ENCODE measurements around the gene HMGB3.

Gene HMGB3

GRCh38 chrX:150977411-150978162 is 5.5 kb upstream of the HMGB3 start:
- intact Hi-C loops (cut with DNase I; ENCODE audit: low total_unique reads), result loop anchor here (10.0 kb wide), 1 partner anchor 63 kb away; no protein-coding TSS in a partner anchor

GRCh38 chrX:150980186-150980585 is 2.9 kb upstream of the HMGB3 start:
- H3K4me3 ChIP-seq, result no peak overlapping the region
- no peaks in the 10 kb centered on the region for H3K36me3 ChIP-seq
- H3K27ac ChIP-seq, result no peak overlapping the region
- peaks cover 0 to 5% (median 0%) of the 10 kb centered on the region in 4 donors for H3K4me1 ChIP-seq
- intact Hi-C loops (cut with DNase I; ENCODE audit: low total_unique reads), result no loop called here
- H3K9me3 ChIP-seq, result peaks cover 0 to 4% (median 0%) of the 10 kb centered on the region in 3 donors
- no peak for DNase-seq
- no peaks in the 10 kb centered on the region for H3K27me3 ChIP-seq
- TF ChIP-seq, protein P1, sequence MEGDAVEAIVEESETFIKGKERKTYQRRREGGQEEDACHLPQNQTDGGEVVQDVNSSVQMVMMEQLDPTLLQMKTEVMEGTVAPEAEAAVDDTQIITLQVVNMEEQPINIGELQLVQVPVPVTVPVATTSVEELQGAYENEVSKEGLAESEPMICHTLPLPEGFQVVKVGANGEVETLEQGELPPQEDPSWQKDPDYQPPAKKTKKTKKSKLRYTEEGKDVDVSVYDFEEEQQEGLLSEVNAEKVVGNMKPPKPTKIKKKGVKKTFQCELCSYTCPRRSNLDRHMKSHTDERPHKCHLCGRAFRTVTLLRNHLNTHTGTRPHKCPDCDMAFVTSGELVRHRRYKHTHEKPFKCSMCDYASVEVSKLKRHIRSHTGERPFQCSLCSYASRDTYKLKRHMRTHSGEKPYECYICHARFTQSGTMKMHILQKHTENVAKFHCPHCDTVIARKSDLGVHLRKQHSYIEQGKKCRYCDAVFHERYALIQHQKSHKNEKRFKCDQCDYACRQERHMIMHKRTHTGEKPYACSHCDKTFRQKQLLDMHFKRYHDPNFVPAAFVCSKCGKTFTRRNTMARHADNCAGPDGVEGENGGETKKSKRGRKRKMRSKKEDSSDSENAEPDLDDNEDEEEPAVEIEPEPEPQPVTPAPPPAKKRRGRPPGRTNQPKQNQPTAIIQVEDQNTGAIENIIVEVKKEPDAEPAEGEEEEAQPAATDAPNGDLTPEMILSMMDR (IDR thresholded peaks at IDR 0.05), result no peak

More at GRCh38 chrX:150977411-150978162, 5.5 kb upstream of the HMGB3 start:
- Histone ChIP-seq H3K9me3 (peaks cover 0 to 4% (median 0%) of the 10 kb centered on the region in 3 donors), H3K36me3 (no peaks in the 10 kb centered on the region), H3K27me3 (no peaks in the 10 kb centered on the region), H3K4me1 (peaks cover 0 to 2% (median 0%) of the 10 kb centered on the region in 4 donors), H3K27ac (no peak overlapping the region), H3K4me3 (no peak overlapping the region)
- no peak for DNase-seq
- TF ChIP-seq, protein P1 (IDR thresholded peaks at IDR 0.05), result no peak

- intact Hi-C loops (cut with DNase I; ENCODE audit: low total_unique reads), result no loop called here
- no peaks in the 10 kb centered on the region for H3K27me3 ChIP-seq
- DNase-seq, result no peak
- no peak overlapping the region for H3K27ac ChIP-seq
- TF ChIP-seq, protein P1 (IDR thresholded peaks at IDR 0.05), result no peak
- peaks cover 0 to 4% (median 0%) of the 10 kb centered on the region in 3 donors for H3K9me3 ChIP-seq
- no peak overlapping the region for H3K4me3 ChIP-seq
- peaks cover 0 to 5% (median 0%) of the 10 kb centered on the region in 4 donors for H3K4me1 ChIP-seq
- H3K36me3 ChIP-seq, result no peaks in the 10 kb centered on the region
Measured at GRCh38 chrX:150980711-150981110, 2.4 kb upstream of the HMGB3 start.

DNA sequence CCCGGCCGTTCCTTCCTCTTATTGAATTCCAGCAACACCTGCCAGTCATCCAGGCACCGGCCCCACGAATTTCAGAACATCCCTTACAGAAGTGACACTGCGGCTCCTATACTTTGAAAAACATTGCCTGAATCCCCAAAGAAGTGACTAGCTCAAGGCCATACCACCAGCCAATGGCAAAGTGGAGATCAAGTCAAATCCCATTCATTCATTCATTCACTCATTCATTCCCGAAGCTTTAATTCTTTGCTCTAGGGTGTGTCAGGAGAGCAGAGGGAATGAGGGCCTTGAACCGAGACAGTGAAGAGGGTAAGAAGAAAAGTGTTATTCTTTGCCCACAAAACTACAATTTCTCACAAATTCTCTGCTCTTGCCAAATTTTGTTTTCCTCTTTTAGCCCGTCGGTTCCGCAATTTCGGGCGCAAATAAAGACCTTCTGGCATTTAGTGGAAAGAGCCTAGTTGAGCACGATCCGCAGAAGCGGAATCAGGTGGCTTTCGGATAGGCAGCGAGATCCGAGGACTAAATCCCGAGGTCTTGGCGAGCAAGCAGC is 824 bp upstream of the HMGB3 start:
- TF ChIP-seq, protein P1 (IDR thresholded peaks at IDR 0.05), result no peak
- H3K27ac ChIP-seq, result no peak overlapping the region
- H3K27me3 ChIP-seq, result no peaks in the 10 kb centered on the region
- peaks cover 0 to 5% (median 0%) of the 10 kb centered on the region in 4 donors for H3K4me1 ChIP-seq
- H3K36me3 ChIP-seq, result no peaks in the 10 kb centered on the region
- H3K4me3 ChIP-seq, result peak overlapping the region; percentile 52 to 62
- peaks cover 0 to 4% (median 0%) of the 10 kb centered on the region in 3 donors for H3K9me3 ChIP-seq
- intact Hi-C loops (cut with DNase I; ENCODE audit: low total_unique reads), result no loop called here
- DNase-seq, result no peak

DNA sequence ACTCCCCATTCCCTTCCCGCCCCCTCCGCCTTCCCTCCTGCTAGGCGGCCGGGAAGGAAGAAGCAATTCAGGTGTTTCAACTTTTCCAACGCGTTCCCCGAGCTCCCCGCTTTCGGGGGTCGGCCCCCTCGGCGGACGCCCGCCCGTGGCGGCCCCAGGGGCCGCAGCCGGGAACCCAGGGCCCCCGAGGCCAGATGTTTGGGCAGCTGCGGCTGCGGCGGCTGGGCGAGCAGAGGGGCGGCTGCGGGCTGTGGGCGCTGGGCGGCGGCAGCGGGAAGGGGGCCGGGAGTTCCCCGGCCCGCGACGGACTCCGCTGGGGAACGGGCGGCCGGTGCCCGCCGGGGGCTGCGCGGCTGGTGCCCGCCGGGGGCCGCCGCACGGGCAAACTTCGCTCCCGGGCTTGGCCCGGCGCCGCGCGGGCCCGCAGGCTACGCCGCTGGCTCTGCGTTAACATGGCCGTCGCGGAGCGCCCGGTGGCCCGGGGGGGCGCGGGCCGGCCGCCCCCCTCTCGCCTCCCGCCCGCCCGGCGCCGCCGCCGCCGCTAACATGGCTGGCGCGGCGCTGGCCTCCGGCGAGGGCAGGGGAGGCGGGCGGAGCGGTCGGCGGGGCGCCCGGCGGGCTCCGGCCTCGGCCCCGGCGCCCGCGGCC is 510 bp downstream of the HMGB3 start:
- Histone ChIP-seq H3K9me3 (no peaks in the 10 kb centered on the region), H3K27me3 (no peaks in the 10 kb centered on the region), H3K36me3 (no peaks in the 10 kb centered on the region), H3K4me3 (peak overlapping the region; percentile 52 to 62), H3K4me1 (peaks cover 0 to 5% (median 0%) of the 10 kb centered on the region in 4 donors), H3K27ac (no peak overlapping the region)
- TF ChIP-seq, protein P1 (IDR thresholded peaks at IDR 0.05), result no peak
- intact Hi-C loops (cut with DNase I; ENCODE audit: low total_unique reads), result no loop called here
- no peak for DNase-seq

Data from tibial artery (tissue), 4 donors.